HG02759 (cell line): ENCODE data around the gene SIM2.

Source experiments
- ATAC-seq: cut with Tn5 transposase; IDR thresholded peaks from one replicate; pipeline ENCODE4 v1.9.1; 2021; ENCODE audit warnings: mild to moderate bottlenecking, moderate library complexity; ENCODE audit not compliant: unreplicated experiment

The SIM2 gene

DNA sequence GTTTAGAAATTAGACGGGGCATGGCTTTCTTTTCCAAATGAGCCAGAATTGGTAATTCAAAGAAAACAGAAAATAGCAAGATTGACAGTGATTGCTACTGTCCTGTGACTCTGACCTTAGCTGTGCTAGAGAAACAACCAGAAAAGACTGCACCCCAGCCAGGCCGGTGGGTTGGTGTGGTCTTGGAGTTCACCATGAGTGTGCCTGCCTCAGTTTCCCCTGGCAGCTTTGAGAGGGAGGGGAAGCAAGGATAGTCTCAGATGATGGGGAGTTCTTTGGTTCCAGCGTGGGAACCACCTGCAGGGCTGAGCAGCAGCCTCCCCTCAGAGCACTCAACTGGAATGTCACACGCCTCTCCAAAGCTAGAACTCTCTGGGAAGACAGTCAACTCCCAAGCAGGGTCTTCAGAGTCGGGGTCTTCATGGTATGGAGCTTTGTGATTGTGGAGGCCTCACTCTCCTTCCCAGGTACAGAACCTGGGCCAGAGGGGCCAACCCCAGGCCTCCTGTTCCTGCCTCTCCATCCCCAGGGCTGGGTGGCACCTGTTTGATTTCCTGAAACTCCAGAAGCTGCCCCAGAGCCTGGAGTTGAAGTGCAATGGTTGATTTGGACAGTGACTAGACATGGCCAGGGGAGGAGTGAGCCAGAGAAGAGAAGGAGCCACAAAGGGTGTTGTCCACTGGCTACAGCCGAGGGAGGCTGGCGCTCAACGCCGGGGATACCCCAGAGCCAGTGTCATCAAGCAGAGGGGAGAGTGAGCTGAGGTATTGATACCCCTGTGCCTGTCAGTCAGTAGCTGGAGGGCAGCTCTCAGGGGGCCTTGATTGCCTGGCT lies 35.7 kb downstream of the SIM2 start:
- no peak for ATAC-seq

DNA sequence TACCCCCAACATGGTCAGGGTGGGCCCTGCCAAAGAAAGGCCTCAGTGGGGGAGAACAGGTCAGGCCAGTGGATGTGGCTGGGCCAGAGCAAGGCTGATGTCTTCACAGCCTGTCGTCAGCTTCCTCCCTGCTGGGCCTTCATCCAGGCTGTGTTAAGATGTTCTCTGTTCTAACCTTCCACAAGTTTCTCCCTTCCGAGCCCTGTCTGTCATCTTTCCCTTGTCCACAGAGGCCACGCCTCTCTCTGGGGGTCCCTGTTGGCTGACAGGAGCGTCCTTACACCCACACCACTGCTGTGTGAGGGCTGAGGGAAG lies 36.2 kb downstream of the SIM2 start:
- ATAC-seq = no peak

DNA sequence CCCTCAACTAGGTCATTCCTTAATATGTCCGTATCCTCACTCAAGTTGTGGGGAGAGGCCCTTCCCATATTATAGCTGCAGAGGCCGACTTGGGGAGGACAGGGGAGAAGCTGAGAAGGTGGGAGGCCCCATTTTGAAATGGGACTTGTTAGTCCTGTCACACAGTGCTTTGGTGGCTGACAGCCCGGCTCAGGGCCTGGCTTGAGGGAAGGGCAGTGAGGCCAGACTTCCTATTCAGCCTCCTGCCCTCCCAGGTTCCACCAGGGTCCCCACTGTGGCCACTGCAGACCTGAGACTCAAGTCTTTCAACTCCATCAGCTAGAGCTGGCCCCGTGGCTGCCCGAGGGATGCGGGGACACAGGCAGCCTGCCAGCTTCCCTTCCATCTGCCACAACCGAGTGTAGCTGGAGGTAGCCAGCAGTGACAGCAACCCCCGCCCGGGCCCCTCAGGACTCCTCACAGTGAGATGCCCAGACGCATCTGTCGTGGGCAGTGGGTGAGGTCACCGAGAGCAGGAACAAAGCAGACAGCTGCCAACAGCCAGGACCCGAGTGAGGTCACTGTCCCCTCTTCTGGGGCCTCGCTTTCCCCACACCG lies 36.9 kb downstream of the SIM2 start:
- ATAC-seq = no peak

GRCh38 chr21:36738489-36739126 lies 39.7 kb downstream of the SIM2 start:
- ATAC-seq = no peak

DNA sequence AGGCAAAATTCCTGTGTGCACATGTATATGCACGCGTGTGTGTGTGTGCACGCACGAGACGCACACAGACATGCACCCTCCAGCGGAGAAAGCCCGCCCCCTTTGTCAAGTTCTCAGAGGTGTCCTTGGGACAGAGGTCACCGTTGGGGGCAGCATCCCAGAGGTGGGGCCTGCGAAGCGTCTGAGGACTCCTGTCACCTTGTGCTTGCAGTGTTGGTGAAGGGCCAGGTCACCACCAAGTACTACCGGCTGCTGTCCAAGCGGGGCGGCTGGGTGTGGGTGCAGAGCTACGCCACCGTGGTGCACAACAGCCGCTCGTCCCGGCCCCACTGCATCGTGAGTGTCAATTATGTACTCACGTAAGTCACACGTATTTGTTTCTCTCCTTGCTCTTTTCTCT lies 42.6 kb downstream of the SIM2 start:
- ATAC-seq = no peak

DNA sequence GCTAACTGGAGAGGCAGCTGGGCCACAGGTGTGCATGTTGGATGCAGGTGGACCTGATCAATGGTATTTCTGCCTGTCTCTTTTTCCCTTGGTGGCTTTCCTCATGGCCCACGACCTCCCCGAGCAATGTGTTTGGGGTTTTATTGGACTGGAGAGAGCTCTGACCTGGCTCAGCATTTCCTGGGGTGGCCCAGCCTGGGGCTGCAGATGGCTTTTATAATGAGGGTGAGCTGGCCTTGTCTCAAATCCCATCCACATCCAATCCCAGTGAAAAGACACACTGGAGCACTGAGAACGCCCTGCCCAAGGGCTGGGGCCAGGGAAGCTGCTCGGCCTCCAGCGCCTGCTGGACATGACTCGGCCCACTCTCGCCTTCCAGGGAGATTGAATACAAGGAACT lies 44.1 kb downstream of the SIM2 start:
- ATAC-seq = no peak

GRCh38 chr21:36743446-36743845 lies 44.5 kb downstream of the SIM2 start:
- ATAC-seq = no peak

GRCh38 chr21:36744190-36744559 lies 45.3 kb downstream of the SIM2 start:
- ATAC-seq = no peak

- no peak for ATAC-seq
These were observed 45.8 kb downstream of the SIM2 start for GRCh38 chr21:36744560-36745231.

DNA sequence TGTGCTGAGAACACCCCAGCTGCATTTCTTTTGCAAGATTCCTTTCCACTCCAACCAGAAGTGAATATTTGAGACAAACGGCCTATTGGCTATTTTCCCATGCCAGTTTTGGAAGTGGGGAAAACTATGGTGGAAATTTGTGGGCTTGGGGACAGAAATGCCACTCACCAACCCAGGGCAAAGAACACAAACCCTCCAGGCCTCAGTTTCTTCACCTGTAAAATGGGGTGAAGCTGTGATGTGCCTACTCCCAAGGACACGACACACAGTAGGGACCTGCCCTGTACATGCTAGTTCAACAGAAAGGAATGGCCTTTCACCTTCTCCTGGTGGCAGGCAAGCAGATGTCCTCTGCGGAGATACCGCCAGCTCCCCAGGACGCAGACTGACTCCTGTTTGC lies 46.5 kb downstream of the SIM2 start:
- no peak for ATAC-seq

GRCh38 chr21:36747041-36747814 lies 48.3 kb downstream of the SIM2 start:
- peak; percentile 31 for ATAC-seq

DNA sequence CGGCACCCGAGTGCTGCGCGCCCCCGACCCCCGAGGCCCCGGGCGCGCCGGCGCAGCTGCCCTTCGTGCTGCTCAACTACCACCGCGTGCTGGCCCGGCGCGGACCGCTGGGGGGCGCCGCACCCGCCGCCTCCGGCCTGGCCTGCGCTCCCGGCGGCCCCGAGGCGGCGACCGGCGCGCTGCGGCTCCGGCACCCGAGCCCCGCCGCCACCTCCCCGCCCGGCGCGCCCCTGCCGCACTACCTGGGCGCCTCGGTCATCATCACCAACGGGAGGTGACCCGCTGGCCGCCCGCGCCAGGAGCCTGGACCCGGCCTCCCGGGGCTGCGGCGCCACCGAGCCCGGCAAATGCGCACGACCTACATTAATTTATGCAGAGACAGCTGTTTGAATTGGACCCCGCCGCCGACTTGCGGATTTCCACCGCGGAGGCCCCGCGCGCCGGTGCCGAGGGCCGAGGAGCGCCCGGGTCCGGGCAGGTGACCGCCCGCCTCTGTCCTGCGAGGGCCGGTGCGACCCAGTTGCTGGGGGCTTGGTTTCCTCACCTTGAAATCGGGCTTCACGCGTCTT lies 49.0 kb downstream of the SIM2 start:
- ATAC-seq = peak; percentile 61

- no peak for ATAC-seq
These were observed 51.1 kb downstream of the SIM2 start for GRCh38 chr21:36749935-36750575.

- no peak for ATAC-seq
These were observed 51.7 kb downstream of the SIM2 start for GRCh38 chr21:36750576-36750959.

GRCh38 chr21:36751383-36751782 lies 52.5 kb downstream of the SIM2 start:
- ATAC-seq = no peak

DNA sequence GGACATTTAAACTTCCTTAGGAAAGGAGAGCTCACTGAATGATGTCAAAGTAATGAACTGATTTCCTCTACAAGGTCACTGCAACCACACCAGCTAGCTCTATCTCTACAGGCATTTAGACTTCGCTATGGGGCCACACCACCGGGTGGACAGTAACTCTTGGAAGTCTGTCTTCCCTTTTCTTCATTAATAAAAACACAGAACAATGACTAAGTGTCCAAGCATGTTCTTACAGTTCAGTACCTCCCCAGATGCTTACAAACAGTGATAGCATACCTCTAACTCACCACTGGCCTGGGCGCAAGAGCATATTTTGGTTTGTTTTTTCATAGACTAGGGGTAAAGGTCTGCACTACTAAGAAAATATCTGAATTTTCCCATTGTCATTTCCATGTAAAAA lies 54.6 kb downstream of the SIM2 start:
- ATAC-seq = no peak

- no peak for ATAC-seq
These were observed 55.5 kb downstream of the SIM2 start for GRCh38 chr21:36754241-36754898.

DNA sequence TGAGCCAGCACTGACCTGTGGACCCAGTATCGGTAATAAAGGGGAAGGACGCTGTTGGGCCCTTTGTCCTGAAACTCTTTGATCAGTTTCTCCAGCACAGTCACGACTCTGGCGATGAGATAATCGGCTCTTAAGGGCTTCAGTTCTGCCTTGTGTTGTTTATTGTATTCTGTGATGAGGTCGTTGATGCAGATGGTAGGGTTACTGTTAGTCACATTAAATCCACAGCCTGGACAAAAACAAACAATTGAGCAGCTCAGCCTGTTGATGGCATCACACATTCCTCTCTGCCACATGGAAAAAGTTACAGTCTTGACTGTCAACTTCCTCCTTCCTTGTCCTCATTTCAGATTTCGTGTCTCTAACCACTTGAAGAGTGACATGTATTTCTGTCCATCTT lies 57.6 kb downstream of the SIM2 start:
- ATAC-seq = no peak

- no peak for ATAC-seq
These were observed 58.3 kb downstream of the SIM2 start for GRCh38 chr21:36757196-36757595.
